H1 (cell line): ENCODE results near the gene SPPL2B. TPM values are rescaled to one million over a fixed set of nuclear protein-coding genes. Genes with fewer than 3 reads are reported as not detected.

Experiments used
- CTCF ChIA-PET: fragments of 300-600 bp; sonication (Branson Sonifier 250); formaldehyde crosslinking; loops from one replicate; lab custom pipeline; 2021; ENCODE audit not compliant: partially characterized antibody; lab: Charles Lee
- POLR2A ChIA-PET: fragments of 300-600 bp; sonication (Branson Sonifier 250); formaldehyde crosslinking; loops from one replicate; lab custom pipeline; 2021; ENCODE audit warnings: inconsistent platforms; ENCODE audit not compliant: partially characterized antibody; lab: Charles Lee
- DNase-seq, 2 experiments: peaks; one replicate each; pipeline versions ENCODE4 v3.0.0 to v3.0.0-alpha.2; 2010 to 2022; ENCODE audit warnings: low spot score in 2 of 2, low read depth in 1 of 2, mixed read lengths in 1 of 2
- FAIRE-seq: peaks from 2 replicates; lab custom pipeline; 2011; peaks lifted over from hg19 to GRCh38; lab: Jason Lieb, UNC
- H2AFZ ChIP-seq: 2 replicates; pipeline ENCODE4 v1.8.1; 2012; ENCODE audit warnings: low read length, inconsistent platforms
- H2AK5ac ChIP-seq: 2 replicates; pipeline ENCODE4 v1.6.1; 2013; ENCODE audit warnings: low read depth, low read length
- H2BK120ac ChIP-seq: replicated peaks from 2 replicates; pipeline ENCODE3; 2013; ENCODE audit warnings: low read depth, low read length, inconsistent platforms
- H2BK12ac ChIP-seq: 2 replicates; pipeline ENCODE4 v1.6.1; 2013; ENCODE audit warnings: low read depth, low read length
- H2BK15ac ChIP-seq: 2 replicates; pipeline ENCODE4 v1.6.1; 2013; ENCODE audit warnings: low read length
- H2BK20ac ChIP-seq: 2 replicates; pipeline ENCODE4 v1.6.1; 2013; ENCODE audit warnings: low read length
- H2BK5ac ChIP-seq: 2 replicates; pipeline ENCODE4 v1.6.1; 2013; ENCODE audit warnings: low read depth, low read length
- H3K14ac ChIP-seq: 2 replicates; pipeline ENCODE4 v1.6.1; 2013; ENCODE audit warnings: inconsistent platforms; ENCODE audit not compliant: insufficient read length
- H3K18ac ChIP-seq: 2 replicates; pipeline ENCODE4 v1.6.1; 2013; ENCODE audit warnings: low read length; ENCODE audit errors: extremely low read depth
- H3K23ac ChIP-seq: 2 replicates; pipeline ENCODE4 v1.6.1; 2013; ENCODE audit warnings: inconsistent platforms; ENCODE audit not compliant: insufficient read length
- H3K23me2 ChIP-seq: 2 replicates; pipeline ENCODE4 v1.6.1; 2013; ENCODE audit warnings: low read depth, low read length
- H3K27ac ChIP-seq: 2 replicates; pipeline ENCODE4 v1.6.1; 2011; ENCODE audit warnings: low read depth, low read length, inconsistent platforms
- H3K27me3 ChIP-seq, 4 experiments: replicated peaks in 1 of 4; 1 replicate in 1 of 4; 2 replicates in 3 of 4; pipeline versions ENCODE4 v1.6.1 to v1.8.1; 2011 to 2013; ENCODE audit warnings: low read length in 3 of 4, mild to moderate bottlenecking in 3 of 4, inconsistent platforms in 2 of 4, mixed read lengths in 2 of 4, moderate library complexity in 1 of 4; ENCODE audit not compliant: control insufficient read depth in 3 of 4, insufficient read depth in 3 of 4; ENCODE audit errors: extremely low read depth in 1 of 4
- H3K36me3 ChIP-seq, 4 experiments: 2 replicates each; pipeline versions ENCODE4 v1.6.1 to v1.8.1; 2011 to 2013; ENCODE audit warnings: mild to moderate bottlenecking in 4 of 4, low read length in 3 of 4, moderate library complexity in 2 of 4, control low read depth in 1 of 4, inconsistent platforms in 1 of 4; ENCODE audit not compliant: insufficient read depth in 4 of 4, control insufficient read depth in 2 of 4
- H3K4ac ChIP-seq: replicated peaks from 2 replicates; pipeline ENCODE3; 2013; ENCODE audit warnings: low read length, low read depth, mixed read lengths, inconsistent platforms; ENCODE audit not compliant: insufficient read length
- H3K4me1 ChIP-seq, 4 experiments: replicated peaks in 1 of 4; 1 replicate in 1 of 4; 2 replicates in 3 of 4; pipeline versions ENCODE4 v1.6.1 to v1.8.1; 2011 to 2013; ENCODE audit warnings: low read length in 3 of 4, inconsistent platforms in 2 of 4, mixed read lengths in 1 of 4; ENCODE audit not compliant: insufficient read depth in 4 of 4, control insufficient read depth in 3 of 4
- H3K4me2 ChIP-seq, 2 experiments: 2 replicates each; pipeline versions ENCODE4 v1.6.1 to v1.8.1; 2011 to 2013; ENCODE audit warnings: low read depth in 2 of 2, low read length in 2 of 2, control low read depth in 1 of 2, inconsistent platforms in 1 of 2, mild to moderate bottlenecking in 1 of 2; ENCODE audit not compliant: insufficient read depth in 1 of 2
- H3K4me3 ChIP-seq, 4 experiments: fragments of 200-600, 300-600 bp in 1 of 4; sonication (generic), shearing (Covaris generic), sonication (Bioruptor Twin) in 1 of 4; 2 replicates each; pipeline versions ENCODE4 v1.5.1 to v1.8.1; 2011 to 2016; ENCODE audit warnings: low read length in 4 of 4, low read depth in 3 of 4, control low read depth in 2 of 4, inconsistent platforms in 2 of 4, mild to moderate bottlenecking in 2 of 4, mixed read lengths in 1 of 4, moderate library complexity in 1 of 4; ENCODE audit not compliant: insufficient read depth in 2 of 4; ENCODE audit errors: extremely low read depth in 1 of 4
- H3K56ac ChIP-seq: replicated peaks from 2 replicates; pipeline ENCODE3; 2013; ENCODE audit warnings: low read depth, mild to moderate bottlenecking, mixed read lengths, low read length, inconsistent platforms; ENCODE audit not compliant: insufficient read length
- H3K79me1 ChIP-seq: 2 replicates; pipeline ENCODE4 v1.6.1; 2013; ENCODE audit warnings: low read depth, low read length, control low read depth
- H3K79me2 ChIP-seq, 2 experiments: 2 replicates each; pipeline versions ENCODE4 v1.6.1 to v1.8.1; 2012 to 2013; ENCODE audit warnings: low read length in 2 of 2, mild to moderate bottlenecking in 2 of 2, inconsistent platforms in 1 of 2; ENCODE audit not compliant: insufficient read depth in 2 of 2, control insufficient read depth in 1 of 2
- H3K9ac ChIP-seq, 4 experiments: replicated peaks in 1 of 4; 1 replicate in 1 of 4; 2 replicates in 3 of 4; pipeline versions ENCODE4 v1.6.1 to v1.8.1; 2011 to 2013; ENCODE audit warnings: low read depth in 3 of 4, low read length in 3 of 4, control low read depth in 2 of 4, mild to moderate bottlenecking in 2 of 4, moderate library complexity in 2 of 4, inconsistent platforms in 1 of 4; ENCODE audit errors: extremely low read depth in 1 of 4
- H3K9me3 ChIP-seq, 2 experiments: 2 replicates each; pipeline versions ENCODE4 v1.6.1 to v1.8.1; 2012 to 2013; ENCODE audit warnings: mild to moderate bottlenecking in 2 of 2, moderate library complexity in 2 of 2, control low read depth in 1 of 2, inconsistent platforms in 1 of 2, low read depth in 1 of 2, low read length in 1 of 2, mixed read lengths in 1 of 2; ENCODE audit not compliant: insufficient read depth in 2 of 2
- H4K20me1 ChIP-seq, 2 experiments: replicated peaks in 1 of 2; 2 replicates each; pipeline versions ENCODE3 to v1.8.1; 2011 to 2013; ENCODE audit warnings: inconsistent platforms in 2 of 2, low read length in 2 of 2, mild to moderate bottlenecking in 1 of 2; ENCODE audit not compliant: insufficient read depth in 2 of 2, control insufficient read depth in 1 of 2
- H4K5ac ChIP-seq: 2 replicates; pipeline ENCODE4 v1.6.1; 2013; ENCODE audit warnings: low read length, low read depth, mixed read lengths, inconsistent platforms; ENCODE audit not compliant: insufficient read length
- H4K8ac ChIP-seq: 2 replicates; pipeline ENCODE4 v1.8.0; 2013; ENCODE audit warnings: mild to moderate bottlenecking, moderate library complexity, low read length, inconsistent platforms; ENCODE audit not compliant: insufficient read depth; ENCODE audit errors: extremely low read depth
- H4K91ac ChIP-seq: replicated peaks from 2 replicates; pipeline ENCODE3; 2013; ENCODE audit warnings: low read length, mixed read lengths, inconsistent platforms; ENCODE audit not compliant: insufficient read length
- BCL11A ChIP-seq, 2 experiments: IDR thresholded peaks; one replicate each; pipeline ENCODE4 v1.6.1; 2011; ENCODE audit warnings: low read depth in 2 of 2, low read length in 2 of 2, mild to moderate bottlenecking in 2 of 2
- KDM4A ChIP-seq: IDR thresholded peaks from one replicate; pipeline ENCODE4 v1.7.1; 2012; ENCODE audit warnings: low read depth, mild to moderate bottlenecking, moderate library complexity, low read length, inconsistent platforms; ENCODE audit not compliant: severe bottlenecking
- PHF8 ChIP-seq: fragments of 200-600 bp; sonication (generic); conservative IDR thresholded peaks from 2 replicates; pipeline ENCODE4 v1.7.1; 2012; ENCODE audit warnings: low read depth, mild to moderate bottlenecking, inconsistent platforms, low read length, moderate library complexity
- SIN3A ChIP-seq, 2 experiments: IDR thresholded peaks in 1 of 2; conservative IDR thresholded peaks in 1 of 2; 2 replicates each; pipeline ENCODE4 v1.6.1; 2011 to 2012; ENCODE audit warnings: low read length in 2 of 2, improper control_type of control experiment in 1 of 2, low read depth in 1 of 2, mild to moderate bottlenecking in 1 of 2
- SP4 ChIP-seq: IDR thresholded peaks from 2 replicates; pipeline ENCODE4 v1.6.1; 2012; ENCODE audit warnings: low read length, inconsistent platforms
- TAF7 ChIP-seq: optimal IDR thresholded peaks from 2 replicates; pipeline ENCODE3; 2011; ENCODE audit warnings: low read depth, mild to moderate bottlenecking, inconsistent platforms, low read length, moderate library complexity, borderline replicate concordance
- WGBS, 2 experiments: shearing (Covaris generic) in 1 of 2; methylation state at CpG; one replicate each; pipeline versions ENCODE4 v1.1.6 to v1.1.7; 2013 to 2015; ENCODE audit warnings: low lambda C conversion rate in 2 of 2, mixed read lengths in 2 of 2, inconsistent platforms in 1 of 2, low coverage in 1 of 2, missing lambda C conversion rate in 1 of 2; ENCODE audit not compliant: insufficient replicate concordance in 2 of 2, insufficient coverage in 1 of 2, insufficient read length in 1 of 2; ENCODE audit errors: extremely low coverage in 1 of 2, missing lambda C conversion rate in 1 of 2; 5-methylcytosine and 5-hydroxymethylcytosine counted together
- polyA plus RNA-seq, 7 experiments: library from polyadenylated mRNA; depleted of rRNA in 3 of 7; stranded (reverse) in 5 of 7; unstranded in 2 of 7; fragments of >200 nt in 5 of 7; fragments of 200-250 nt in 2 of 7; gene quantifications; 1 replicate in 5 of 7; 2 replicates in 1 of 7; 4 replicates in 1 of 7; pipeline versions ENCODE4 v1.2.1 to v1.2.3, GENCODE V29; 2011 to 2013; ENCODE audit warnings: missing spikeins in 2 of 7, mixed read lengths in 2 of 7
- total RNA-seq: library from RNA; stranded (reverse); fragmentation: NEBNext Ultra II Directional; extraction: Animal tissue kit (Norgen Biotek cat#: 25700); gene quantifications from 2 replicates; pipeline ENCODE4 v1.2.1, GENCODE V29; 2021
- TF ChIP-seq, protein P1 (sequence below): IDR thresholded peaks from 2 replicates; pipeline ENCODE4 v1.6.1; 2012; ENCODE audit warnings: inconsistent platforms
- TF ChIP-seq, protein P2 (sequence below): IDR thresholded peaks from 2 replicates; pipeline ENCODE4 v1.6.1; 2011; ENCODE audit warnings: low read length, improper control_type of control experiment

The SPPL2B gene
- total and polyA plus RNA-seq, 2 of the 8 experiments (the other 6 are each of a cell fraction or from before 2014, with no cell fraction given): 34.8 to 55.7 TPM

DNA sequence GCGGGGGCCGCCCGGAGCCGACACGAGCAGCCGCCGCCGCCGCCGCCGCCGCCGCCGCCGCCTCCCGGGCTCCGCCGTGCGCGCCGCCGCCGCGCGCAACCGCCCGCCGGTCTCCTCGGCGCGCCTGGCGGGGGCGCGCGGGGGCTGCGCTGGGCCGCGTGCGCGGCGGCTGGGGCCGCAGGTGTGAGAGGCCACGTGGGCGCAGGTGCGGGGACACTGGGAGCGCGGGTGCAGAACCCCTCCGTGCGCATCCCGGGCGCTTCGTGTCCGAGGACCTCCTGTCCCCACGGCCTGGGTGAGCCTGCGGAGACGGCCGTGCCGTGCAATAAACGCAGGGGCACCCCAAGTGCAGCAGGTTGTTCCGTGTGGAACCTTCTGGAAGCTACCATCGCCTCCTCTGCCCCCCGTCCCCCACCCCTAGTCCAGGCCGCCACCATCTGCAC lies 20.3 kb upstream of the SPPL2B start, which contains the start of gene LINGO3:
Gene LINGO3 (minus strand): TSS at position 41 of the 443 bp plus-strand sequence. CDS start 16,378 bp downstream, outside the sequence.
- no peak within 1 kb of the TSS; the same call in 1 of the 2 replicates for H3K18ac ChIP-seq
- H3K23me2 ChIP-seq: peaks cover 2% of the 10 kb centered on the region; the same call in 1 of the 2 replicates
- peak within 1 kb of the TSS in 3 of 4 experiments; percentile 19 to 60 (median 48); a peak in 7 of 8 replicates for H3K4me3 ChIP-seq
- POLR2A ChIA-PET: interaction anchor here (1.0 to 4.4 kb wide), 4 partner anchors 12 to 55 kb away, joined by 3 to 16 read pairs (median 4); no protein-coding TSS in a partner anchor
- H3K4me2 ChIP-seq: peak within 1 kb of the TSS; percentile 33 to 76
- H4K91ac ChIP-seq: peak within 1 kb of the TSS; percentile 93
- H4K5ac ChIP-seq: no peak within 1 kb of the TSS
- H3K4ac ChIP-seq: no peak within 1 kb of the TSS
- CTCF ChIA-PET: interaction anchor here (0.6 to 1.4 kb wide), 3 partner anchors 17 to 49 kb away, joined by 3 read pairs; no protein-coding TSS in a partner anchor
- no peak within 1 kb of the TSS for H3K27ac ChIP-seq
- H3K56ac ChIP-seq: no peak within 1 kb of the TSS
- no peak within 1 kb of the TSS for H2BK15ac ChIP-seq
- H2BK5ac ChIP-seq: no peak within 1 kb of the TSS
- H4K8ac ChIP-seq: peak within 1 kb of the TSS; percentile 11
- H4K20me1 ChIP-seq: peaks cover 0 to 3% of the 10 kb centered on the region in 2 experiments
- no peak within 1 kb of the TSS for H2BK20ac ChIP-seq
- peak within 1 kb of the TSS; percentile 80; the same call in 1 of the 2 replicates for H2BK12ac ChIP-seq
- H3K23ac ChIP-seq: no peak within 1 kb of the TSS
- DNase-seq (no peak), FAIRE-seq (no peak)
- no peak within 1 kb of the TSS for H3K14ac ChIP-seq
- no peaks in the 10 kb centered on the region for H3K79me1 ChIP-seq
- H3K9ac ChIP-seq: peak within 1 kb of the TSS in 1 of 4 experiments; percentile 64; a peak in 1 of 7 replicates
- WGBS, 2 experiments: 29% methylated on average over 7 of the region's 63 CpGs; no CpG with 5 or more reads in 1 of the 2 experiments
- H2AK5ac ChIP-seq: no peak within 1 kb of the TSS
- no peak within 1 kb of the TSS for H2BK120ac ChIP-seq
- peaks cover 0 to 12% (median 1%) of the 10 kb centered on the region in 4 experiments; a peak in 4 of 7 replicates for H3K4me1 ChIP-seq
- peak within 1 kb of the TSS; percentile 85; the same call in 1 of the 2 replicates for H2AFZ ChIP-seq
- no peaks in the 10 kb centered on the region for H3K79me2 ChIP-seq
- H3K36me3 ChIP-seq: no peaks in the 10 kb centered on the region
- H3K27me3 ChIP-seq: peaks cover 7 to 35% (median 28%) of the 10 kb centered on the region in 4 experiments
- H3K9me3 ChIP-seq: no peaks in the 10 kb centered on the region
- TF ChIP-seq PHF8: 0 out of 2 replicates have a peak, but pooled peaks have one; percentile 28
- TF ChIP-seq, protein P1, sequence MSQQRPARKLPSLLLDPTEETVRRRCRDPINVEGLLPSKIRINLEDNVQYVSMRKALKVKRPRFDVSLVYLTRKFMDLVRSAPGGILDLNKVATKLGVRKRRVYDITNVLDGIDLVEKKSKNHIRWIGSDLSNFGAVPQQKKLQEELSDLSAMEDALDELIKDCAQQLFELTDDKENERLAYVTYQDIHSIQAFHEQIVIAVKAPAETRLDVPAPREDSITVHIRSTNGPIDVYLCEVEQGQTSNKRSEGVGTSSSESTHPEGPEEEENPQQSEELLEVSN: peak; percentile 89
- TF ChIP-seq, protein P2, sequence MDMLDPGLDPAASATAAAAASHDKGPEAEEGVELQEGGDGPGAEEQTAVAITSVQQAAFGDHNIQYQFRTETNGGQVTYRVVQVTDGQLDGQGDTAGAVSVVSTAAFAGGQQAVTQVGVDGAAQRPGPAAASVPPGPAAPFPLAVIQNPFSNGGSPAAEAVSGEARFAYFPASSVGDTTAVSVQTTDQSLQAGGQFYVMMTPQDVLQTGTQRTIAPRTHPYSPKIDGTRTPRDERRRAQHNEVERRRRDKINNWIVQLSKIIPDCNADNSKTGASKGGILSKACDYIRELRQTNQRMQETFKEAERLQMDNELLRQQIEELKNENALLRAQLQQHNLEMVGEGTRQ: 0 out of 2 replicates have a peak, but pooled peaks have one; percentile 37
- no peak for TF ChIP-seq BCL11A (IDR thresholded peaks at IDR 0.05; ENCODE audit: low read depth in 2 of 2, low read length in 2 of 2)
- no peak for TF ChIP-seq TAF7
- TF ChIP-seq SIN3A (conservative IDR thresholded peaks at IDR 0.05 in 1 of 2, IDR thresholded peaks at IDR 0.05 in 1 of 2; ENCODE audit: low read depth in 1 of 2, low read length in 2 of 2): no peak
- TF ChIP-seq SP4: no peak
- peak; percentile 24 for TF ChIP-seq KDM4A
